CD8-positive, alpha-beta memory T cell (primary cell): Measurements from ENCODE around the gene CEP68. TPM values are rescaled to one million over a fixed set of nuclear protein-coding genes. Genes with fewer than 3 reads are reported as not detected.
A peak's percentile ranks its signal among the peaks of the same experiment; 100 is the strongest.

Experiments
- CTCF ChIA-PET: fragments of 350-600 bp; sonication (Branson Sonifier 250); formaldehyde crosslinking; loops from one replicate; lab custom pipeline; 2021; ENCODE audit warnings: antibody characterized with exemption; lab: Charles Lee
- POLR2A ChIA-PET: fragments of 350-600 bp; sonication (Branson Sonifier 250); formaldehyde crosslinking; loops from one replicate; lab custom pipeline; 2021; ENCODE audit warnings: antibody characterized with exemption; lab: Charles Lee
- DNase-seq, 5 donors: peaks; one replicate each; pipeline versions ENCODE4 v3.0.0 to v3.0.0-alpha.2; 2020 to 2022; ENCODE audit warnings: mixed read lengths in 1 of 5
- H3K27ac ChIP-seq: one replicate; pipeline ENCODE4 v1.7.0; 2013; ENCODE audit warnings: low read depth, mild to moderate bottlenecking, low read length, moderate library complexity
- H3K27me3 ChIP-seq: 2 replicates; pipeline ENCODE4 v1.7.0; 2013; ENCODE audit warnings: low read length, mild to moderate bottlenecking; ENCODE audit not compliant: insufficient read depth, poor library complexity, severe bottlenecking
- H3K36me3 ChIP-seq: 2 replicates; pipeline ENCODE4 v1.7.0; 2013; ENCODE audit warnings: mild to moderate bottlenecking, low read length, moderate library complexity; ENCODE audit not compliant: insufficient read depth
- H3K4me1 ChIP-seq: 2 replicates; pipeline ENCODE4 v1.7.0; 2013; ENCODE audit warnings: mild to moderate bottlenecking, low read length, moderate library complexity; ENCODE audit not compliant: insufficient read depth
- H3K4me3 ChIP-seq: 2 replicates; pipeline ENCODE4 v1.7.0; 2013; ENCODE audit warnings: mild to moderate bottlenecking, low read length
- H3K9me3 ChIP-seq: 2 replicates; pipeline ENCODE4 v1.7.0; 2013; ENCODE audit warnings: mild to moderate bottlenecking, low read length
- H3K27ac Mint-ChIP-seq, 8 donors: one replicate each; pipeline ENCODE4 v1.8.0; 2020 to 2021; ENCODE audit warnings: mixed read lengths in 8 of 8, mild to moderate bottlenecking in 6 of 8, inconsistent platforms in 3 of 8, moderate library complexity in 3 of 8
- H3K27me3 Mint-ChIP-seq, 2 donors: one replicate each; pipeline ENCODE4 v1.8.0; 2020 to 2021; ENCODE audit warnings: mixed read lengths in 2 of 2, mild to moderate bottlenecking in 1 of 2, moderate library complexity in 1 of 2
- H3K36me3 Mint-ChIP-seq, 3 donors: one replicate each; pipeline ENCODE4 v1.8.0; 2020 to 2021; ENCODE audit warnings: mixed read lengths in 3 of 3, inconsistent platforms in 1 of 3, mild to moderate bottlenecking in 1 of 3
- H3K4me1 Mint-ChIP-seq, 3 donors: one replicate each; pipeline ENCODE4 v1.8.0; 2020 to 2021; ENCODE audit warnings: mixed read lengths in 3 of 3, inconsistent platforms in 1 of 3, mild to moderate bottlenecking in 1 of 3
- H3K4me3 Mint-ChIP-seq, 7 donors: one replicate each; pipeline ENCODE4 v1.8.0; 2020 to 2021; ENCODE audit warnings: mixed read lengths in 7 of 7, mild to moderate bottlenecking in 6 of 7, moderate library complexity in 4 of 7, inconsistent platforms in 2 of 7
- H3K9me3 Mint-ChIP-seq, 5 donors: one replicate each; pipeline ENCODE4 v1.8.0; 2020 to 2022; ENCODE audit warnings: mixed read lengths in 5 of 5, mild to moderate bottlenecking in 3 of 5, moderate library complexity in 2 of 5, inconsistent platforms in 1 of 5
- polyA plus RNA-seq: library from polyadenylated mRNA; unstranded; fragments of 300-500 nt; fragmentation: Illumina TruSeq; gene quantifications from one replicate; pipeline ENCODE4 v1.2.3, GENCODE V29; 2021
- total RNA-seq, 2 experiments: library from RNA; stranded (reverse); gene quantifications; one replicate each; pipeline ENCODE4 v1.2.3, GENCODE V29; 2021

Gene CEP68
- total RNA-seq = 1 to 10 TPM; 7.2 to 7.4 TPM
- polyA plus RNA-seq = 24.7 TPM

DNA sequence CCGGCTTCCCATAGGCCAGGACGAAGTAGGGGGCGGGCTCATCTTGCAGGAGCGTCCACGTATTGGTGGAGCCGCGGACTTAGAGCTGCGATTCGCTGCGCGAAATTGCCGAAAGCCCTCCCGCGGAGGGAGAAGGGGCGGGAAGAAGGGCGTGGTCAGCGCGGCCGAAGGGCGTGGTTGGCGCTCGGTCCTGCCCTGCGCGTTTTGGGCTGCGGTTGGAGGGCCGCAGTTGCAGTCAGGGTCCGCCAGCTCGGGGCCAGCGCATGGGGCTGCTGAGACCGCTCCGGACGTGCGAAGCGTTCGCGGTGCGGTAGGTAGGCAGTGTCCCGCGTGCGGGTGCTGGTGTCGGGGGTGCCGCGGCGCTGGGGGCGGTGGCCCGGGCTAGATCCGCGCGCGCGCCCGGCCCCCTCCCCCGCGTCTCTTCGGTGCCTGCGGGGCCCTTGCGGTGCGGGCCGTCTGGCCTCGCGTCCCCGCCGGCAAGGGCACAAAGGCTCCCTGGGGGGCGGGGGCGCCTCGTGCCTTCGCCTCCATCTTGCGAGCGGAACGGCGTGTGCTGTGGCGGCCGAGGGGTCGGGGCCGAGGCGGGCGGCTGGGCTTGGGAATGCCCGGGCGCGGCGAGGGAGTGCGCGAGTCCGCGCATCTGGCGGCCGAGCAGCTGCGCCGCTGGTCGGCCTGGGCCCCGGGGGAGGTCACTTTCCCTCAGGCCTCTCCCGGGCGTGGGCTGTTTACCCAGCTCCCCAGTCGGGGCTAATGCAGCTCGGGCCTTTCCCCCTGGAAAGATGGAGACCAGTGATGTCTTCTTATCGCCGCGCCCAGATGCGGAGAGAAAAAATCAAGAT, at the start of gene CEP68:
TSS of gene CEP68 (plus strand) at position 202 of the 839 bp plus-strand sequence. CDS start 13,029 bp downstream, outside the sequence.
- no peaks in the 10 kb centered on the region for H3K27me3 ChIP-seq
- ChIA-PET CTCF (interaction anchor here (0.6 to 5.2 kb wide), 15 partner anchors 9 to 1211 kb away, joined by 3 to 25 read pairs (median 4); partner anchors contain the start of genes ACTR2 and RAB1A), POLR2A (interaction anchor here (0.5 to 3.6 kb wide), 9 partner anchors 8 to 532 kb away, joined by 3 to 51 read pairs (median 4); partner anchors contain the start of genes ACTR2, AFTPH and RAB1A)
- no peaks in the 10 kb centered on the region for H3K9me3 Mint-ChIP-seq
- peaks cover 0 to 15% (median 0%) of the 10 kb centered on the region in 3 donors for H3K36me3 Mint-ChIP-seq
- peaks cover 61% of the 10 kb centered on the region for H3K4me1 ChIP-seq
- H3K4me3 ChIP-seq = peak within 1 kb of the TSS; percentile 65
- peaks cover 53 to 76% (median 72%) of the 10 kb centered on the region in 3 donors for H3K4me1 Mint-ChIP-seq
- H3K27ac Mint-ChIP-seq = peak within 1 kb of the TSS; percentile 71 to 96 (median 94)
- H3K27ac ChIP-seq = peak within 1 kb of the TSS; percentile 55
- peak; percentile 93 to 97 (median 95) for DNase-seq
- no peaks in the 10 kb centered on the region for H3K36me3 ChIP-seq
- H3K9me3 ChIP-seq = no peaks in the 10 kb centered on the region
- peak within 1 kb of the TSS; percentile 85 to 98 (median 97) for H3K4me3 Mint-ChIP-seq
- H3K27me3 Mint-ChIP-seq = peaks cover 0 to 1% of the 10 kb centered on the region in 2 donors

- Histone ChIP-seq H3K4me3 (no peak overlapping the region), H3K4me1 (no peaks in the 10 kb centered on the region), H3K9me3 (no peaks in the 10 kb centered on the region), H3K36me3 (no peaks in the 10 kb centered on the region), H3K27me3 (no peaks in the 10 kb centered on the region), H3K27ac (no peak overlapping the region)
- ChIA-PET POLR2A (no interaction called here), CTCF (no interaction called here)
- no peak for DNase-seq
- Mint-ChIP-seq H3K9me3 (no peaks in the 10 kb centered on the region), H3K4me3 (no peak overlapping the region), H3K4me1 (no peaks in the 10 kb centered on the region), H3K27me3 (no peaks in the 10 kb centered on the region), H3K36me3 (peaks cover 4 to 24% (median 19%) of the 10 kb centered on the region in 3 donors), H3K27ac (no peak overlapping the region)
Measured at GRCh38 chr2:65013776-65014175, 42.4 kb upstream of the CEP68 start.

GRCh38 chr2:65015731-65016130, 40.5 kb upstream of the CEP68 start:
- DNase-seq = no peak
- ChIA-PET CTCF (no interaction called here), POLR2A (no interaction called here)
- Mint-ChIP-seq H3K4me3 (no peak overlapping the region), H3K36me3 (peaks cover 9 to 33% (median 21%) of the 10 kb centered on the region in 3 donors), H3K27me3 (no peaks in the 10 kb centered on the region), H3K9me3 (no peaks in the 10 kb centered on the region), H3K27ac (no peak overlapping the region), H3K4me1 (no peaks in the 10 kb centered on the region)
- Histone ChIP-seq H3K36me3 (no peaks in the 10 kb centered on the region), H3K27me3 (no peaks in the 10 kb centered on the region), H3K4me1 (no peaks in the 10 kb centered on the region), H3K27ac (no peak overlapping the region), H3K9me3 (no peaks in the 10 kb centered on the region), H3K4me3 (no peak overlapping the region)

GRCh38 chr2:65016789-65017188, 39.4 kb upstream of the CEP68 start:
- H3K27me3 Mint-ChIP-seq = no peaks in the 10 kb centered on the region
- no peak for DNase-seq
- no peaks in the 10 kb centered on the region for H3K4me1 Mint-ChIP-seq
- Histone ChIP-seq H3K27ac (no peak overlapping the region), H3K27me3 (no peaks in the 10 kb centered on the region), H3K4me1 (no peaks in the 10 kb centered on the region), H3K4me3 (no peak overlapping the region), H3K9me3 (no peaks in the 10 kb centered on the region), H3K36me3 (no peaks in the 10 kb centered on the region)
- no peak overlapping the region for H3K4me3 Mint-ChIP-seq
- ChIA-PET POLR2A (no interaction called here), CTCF (no interaction called here)
- peaks cover 9 to 34% (median 17%) of the 10 kb centered on the region in 3 donors for H3K36me3 Mint-ChIP-seq
- peak overlapping the region in 1 of 8 donors; percentile 59 for H3K27ac Mint-ChIP-seq
- no peaks in the 10 kb centered on the region for H3K9me3 Mint-ChIP-seq

- no peaks in the 10 kb centered on the region for H3K4me1 Mint-ChIP-seq
- Histone ChIP-seq H3K9me3 (no peaks in the 10 kb centered on the region), H3K27me3 (no peaks in the 10 kb centered on the region), H3K36me3 (no peaks in the 10 kb centered on the region), H3K27ac (no peak overlapping the region), H3K4me1 (no peaks in the 10 kb centered on the region), H3K4me3 (no peak overlapping the region)
- no peak overlapping the region for H3K27ac Mint-ChIP-seq
- CTCF ChIA-PET = interaction anchor here (0.7 kb wide), 1 partner anchor 614 kb away, joined by 4 read pairs; no protein-coding TSS in a partner anchor
- POLR2A ChIA-PET = no interaction called here
- H3K36me3 Mint-ChIP-seq = peaks cover 9 to 34% (median 20%) of the 10 kb centered on the region in 3 donors
- DNase-seq = no peak
- no peaks in the 10 kb centered on the region for H3K27me3 Mint-ChIP-seq
- H3K4me3 Mint-ChIP-seq = no peak overlapping the region
- no peaks in the 10 kb centered on the region for H3K9me3 Mint-ChIP-seq
Measured at GRCh38 chr2:65017335-65017734, 38.9 kb upstream of the CEP68 start.

DNA sequence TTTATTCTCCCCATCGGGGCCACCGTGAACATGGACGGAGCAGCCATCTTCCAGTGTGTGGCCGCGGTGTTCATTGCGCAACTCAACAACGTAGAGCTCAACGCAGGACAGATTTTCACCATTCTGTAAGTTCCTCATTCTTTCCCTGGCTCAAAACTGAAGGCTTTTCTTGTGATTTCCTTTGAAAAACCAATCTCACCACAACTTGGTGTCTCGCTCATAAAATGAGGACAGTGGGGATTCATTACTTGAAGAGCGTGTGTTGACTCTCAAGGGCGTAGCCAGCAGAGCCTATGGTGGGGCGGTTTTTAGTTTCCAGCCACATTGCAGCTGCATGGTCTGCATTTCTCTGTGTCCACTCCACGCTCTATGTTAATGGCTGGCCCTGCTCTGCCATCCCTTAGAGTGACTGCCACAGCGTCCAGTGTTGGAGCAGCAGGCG, 38.1 kb upstream of the CEP68 start:
- DNase-seq = no peak
- no peaks in the 10 kb centered on the region for H3K4me1 ChIP-seq
- H3K27me3 Mint-ChIP-seq = no peaks in the 10 kb centered on the region
- H3K4me1 Mint-ChIP-seq = no peaks in the 10 kb centered on the region
- H3K27me3 ChIP-seq = no peaks in the 10 kb centered on the region
- H3K36me3 Mint-ChIP-seq = peaks cover 9 to 36% (median 17%) of the 10 kb centered on the region in 3 donors
- H3K4me3 Mint-ChIP-seq = no peak overlapping the region
- no peaks in the 10 kb centered on the region for H3K9me3 Mint-ChIP-seq
- H3K27ac ChIP-seq = no peak overlapping the region
- no peak overlapping the region for H3K27ac Mint-ChIP-seq
- H3K9me3 ChIP-seq = no peaks in the 10 kb centered on the region
- ChIA-PET CTCF (interaction anchor here (0.9 kb wide), 1 partner anchor 101 kb away, joined by 3 read pairs; no protein-coding TSS in a partner anchor), POLR2A (no interaction called here)
- H3K4me3 ChIP-seq = no peak overlapping the region
- H3K36me3 ChIP-seq = no peaks in the 10 kb centered on the region

GRCh38 chr2:65019010-65019409, 37.2 kb upstream of the CEP68 start:
- Histone ChIP-seq H3K4me1 (no peaks in the 10 kb centered on the region), H3K36me3 (no peaks in the 10 kb centered on the region), H3K9me3 (no peaks in the 10 kb centered on the region), H3K27me3 (no peaks in the 10 kb centered on the region), H3K27ac (no peak overlapping the region), H3K4me3 (no peak overlapping the region)
- no peak for DNase-seq
- peak overlapping the region in 2 of 8 donors; percentile 31 to 73 for H3K27ac Mint-ChIP-seq
- POLR2A ChIA-PET = no interaction called here
- no peak overlapping the region for H3K4me3 Mint-ChIP-seq
- no peaks in the 10 kb centered on the region for H3K27me3 Mint-ChIP-seq
- no peaks in the 10 kb centered on the region for H3K4me1 Mint-ChIP-seq
- CTCF ChIA-PET = no interaction called here
- peaks cover 9 to 41% (median 17%) of the 10 kb centered on the region in 3 donors for H3K36me3 Mint-ChIP-seq
- H3K9me3 Mint-ChIP-seq = no peaks in the 10 kb centered on the region

GRCh38 chr2:65019675-65020195, 36.5 kb upstream of the CEP68 start:
- H3K9me3 ChIP-seq = no peaks in the 10 kb centered on the region
- CTCF ChIA-PET = no interaction called here
- H3K4me3 ChIP-seq = no peak overlapping the region
- Mint-ChIP-seq H3K36me3 (peaks cover 9 to 41% (median 17%) of the 10 kb centered on the region in 3 donors), H3K27ac (no peak overlapping the region), H3K4me1 (no peaks in the 10 kb centered on the region), H3K27me3 (no peaks in the 10 kb centered on the region), H3K9me3 (no peaks in the 10 kb centered on the region), H3K4me3 (no peak overlapping the region)
- H3K27ac ChIP-seq = no peak overlapping the region
- no peak for DNase-seq
- no peaks in the 10 kb centered on the region for H3K27me3 ChIP-seq
- H3K36me3 ChIP-seq = no peaks in the 10 kb centered on the region
- H3K4me1 ChIP-seq = no peaks in the 10 kb centered on the region
- POLR2A ChIA-PET = no interaction called here
